Panc1 (cell line): ENCODE data around the gene MATCAP1. TPM values are rescaled to one million over a fixed set of nuclear protein-coding genes. Genes with fewer than 3 reads are reported as not detected.
A peak's percentile ranks its signal among the peaks of the same experiment; 100 is the strongest.

Source experiments
- ATAC-seq: fragments of 200-7000 bp; cut with Tn5 transposase; 2 replicates; pipeline ENCODE4 v1.9.1; 2020; ENCODE audit warnings: mild to moderate bottlenecking, moderate library complexity
- BruUV-seq: library from RNA; stranded (reverse); fragments of 400-500 nt; replicated peaks from 2 replicates; lab custom pipeline; 2021; lab: Mats Ljungman, UMichigan
- CTCF ChIA-PET: fragments of 300-600 bp; sonication (Branson Sonifier 250); formaldehyde crosslinking; loops from one replicate; lab custom pipeline; 2022; ENCODE audit warnings: antibody characterized with exemption; lab: Charles Lee
- POLR2A ChIA-PET: fragments of 300-600 bp; sonication (Branson Sonifier 250); formaldehyde crosslinking; loops from one replicate; lab custom pipeline; 2022; ENCODE audit warnings: antibody characterized with exemption; lab: Charles Lee
- DNase-seq: peaks from one replicate; pipeline ENCODE4 v3.0.0-alpha.2; 2010; ENCODE audit warnings: low read depth, low spot score
- H3K27ac ChIP-seq: 2 replicates; pipeline ENCODE4 v1.5.1; 2011; ENCODE audit warnings: mild to moderate bottlenecking, low read length, inconsistent platforms
- H3K27me3 ChIP-seq: fragments of 200-500 bp; sonication (Bioruptor generic); 2 replicates; pipeline ENCODE4 v1.6.0; 2014; ENCODE audit warnings: low read length, inconsistent platforms; ENCODE audit not compliant: control insufficient read depth, insufficient read depth
- H3K36me3 ChIP-seq: fragments of 200-500 bp; sonication (Bioruptor generic); 2 replicates; pipeline ENCODE4 v1.5.1; 2014; ENCODE audit warnings: inconsistent platforms, mild to moderate bottlenecking, low read length, moderate library complexity; ENCODE audit not compliant: control insufficient read depth, insufficient read depth
- H3K4me1 ChIP-seq: 2 replicates; pipeline ENCODE4 v1.5.1; 2011; ENCODE audit warnings: inconsistent platforms, mild to moderate bottlenecking, low read length, moderate library complexity; ENCODE audit not compliant: control insufficient read depth, insufficient read depth
- H3K4me3 ChIP-seq, 2 experiments: 2 replicates each; pipeline ENCODE4 v1.5.1; 2011 to 2012; ENCODE audit warnings: low read depth in 2 of 2, low read length in 2 of 2, mild to moderate bottlenecking in 2 of 2, inconsistent platforms in 1 of 2, moderate library complexity in 1 of 2
- H3K9me3 ChIP-seq: fragments of 200-500 bp; sonication (Bioruptor generic); 2 replicates; pipeline ENCODE4 v1.5.1; 2014; ENCODE audit warnings: low read depth, mild to moderate bottlenecking, inconsistent platforms, low read length, moderate library complexity; ENCODE audit not compliant: control insufficient read depth, insufficient read depth
- CTCF ChIP-seq: fragments of 450-650 bp; IDR thresholded peaks from 2 replicates; pipeline ENCODE4 v1.5.1; 2017; ENCODE audit warnings: mild to moderate bottlenecking
- POLR2AphosphoS5 ChIP-seq: IDR thresholded peaks from 2 replicates; pipeline ENCODE4 v1.6.1; 2012; ENCODE audit warnings: mild to moderate bottlenecking, low read depth, low read length, moderate library complexity
- REST ChIP-seq, 2 experiments: IDR thresholded peaks; 2 replicates each; pipeline ENCODE4 v1.6.1; 2011 to 2012; ENCODE audit warnings: low read depth in 2 of 2, control low read depth in 1 of 2, low read length in 1 of 2, mild to moderate bottlenecking in 1 of 2, moderate library complexity in 1 of 2; ENCODE audit not compliant: insufficient read depth in 1 of 2
- SIN3A ChIP-seq: IDR thresholded peaks from 2 replicates; pipeline ENCODE4 v1.6.1; 2012; ENCODE audit warnings: low read depth, mild to moderate bottlenecking, low read length, moderate library complexity, borderline replicate concordance; ENCODE audit not compliant: insufficient read depth
- TCF7L2 ChIP-seq: IDR thresholded peaks from 2 replicates; pipeline ENCODE4 v1.6.1; 2011; ENCODE audit warnings: mild to moderate bottlenecking, low read depth, low read length, inconsistent platforms
- in situ Hi-C: cut with HindIII; loops from 2 replicates; pipeline ENCODE4 v1.10.0; 2016; ENCODE audit warnings: low sequenced_read_pairs, low pct_unique_long_range_greater_than_20kb
- intact Hi-C: fragments of 100-400 bp; cut with micrococcal nuclease; formaldehyde crosslinking; loops from one replicate; pipeline ENCODE4 v1.10.0; 2022; ENCODE audit not compliant: unreplicated experiment
- total RNA-seq: library from RNA; stranded (reverse); gene quantifications from one replicate; pipeline ENCODE4 v1.2.1, GENCODE V29; 2021; ENCODE audit not compliant: unreplicated experiment

MATCAP1 gene
- total RNA-seq, 1 experiment from 2014 or later: 13.9 TPM

- peak overlapping the region; percentile 92 for H3K27ac ChIP-seq
- ATAC-seq: peak; percentile 29
- no peaks in the 10 kb centered on the region for H3K9me3 ChIP-seq
- DNase-seq: no peak
- no peaks in the 10 kb centered on the region for H3K27me3 ChIP-seq
- TF ChIP-seq POLR2AphosphoS5: no peak
- no peak for TF ChIP-seq CTCF
- no peak for TF ChIP-seq REST (IDR thresholded peaks at IDR 0.05; ENCODE audit: insufficient read depth in 1 of 2, low read depth in 2 of 2, low read length in 1 of 2)
- no peak for TF ChIP-seq SIN3A
- no peak for TF ChIP-seq TCF7L2
- H3K4me3 ChIP-seq: peak overlapping the region; percentile 38 to 57
- in situ Hi-C loops: no loop called here
- no TSS peak for BruUV-seq
- no peaks in the 10 kb centered on the region; the same call in 1 of the 2 replicates for H3K36me3 ChIP-seq
- POLR2A ChIA-PET: interaction anchor here (0.7 kb wide), 1 partner anchor 11 kb away, joined by 3 read pairs; no protein-coding TSS in a partner anchor
- CTCF ChIA-PET: interaction anchor here (0.5 to 1.1 kb wide), 3 partner anchors 11 to 293 kb away, joined by 3 to 4 read pairs (median 3); partner anchors contain the start of genes FBXL8 and TRADD
- H3K4me1 ChIP-seq: peaks cover 18% of the 10 kb centered on the region
- intact Hi-C loops: no loop called here
These were observed 12.7 kb downstream of the MATCAP1 start for GRCh38 chr16:67170949-67171649.

- H3K4me1 ChIP-seq: peaks cover 18% of the 10 kb centered on the region
- ChIA-PET CTCF (interaction anchor here (0.5 to 1.1 kb wide), 4 partner anchors 10 to 293 kb away, joined by 3 to 4 read pairs (median 3); partner anchors contain the start of genes FBXL8 and TRADD), POLR2A (interaction anchor here (0.7 kb wide), 1 partner anchor 10 kb away, joined by 3 read pairs; no protein-coding TSS in a partner anchor)
- H3K27me3 ChIP-seq: no peaks in the 10 kb centered on the region
- no TSS peak for BruUV-seq
- no peak for DNase-seq
- intact Hi-C loops: no loop called here
- ATAC-seq: peak; percentile 78
- no peaks in the 10 kb centered on the region; the same call in 1 of the 2 replicates for H3K36me3 ChIP-seq
- peak within 1 kb of the TSS; percentile 92 for H3K27ac ChIP-seq
- TF ChIP-seq SIN3A (no peak), CTCF (no peak), TCF7L2 (no peak), REST (IDR thresholded peaks at IDR 0.05; ENCODE audit: insufficient read depth in 1 of 2, low read depth in 2 of 2, low read length in 1 of 2) (no peak), POLR2AphosphoS5 (no peak; the same call in 1 of the 2 replicates)
- no peaks in the 10 kb centered on the region for H3K9me3 ChIP-seq
- in situ Hi-C loops: no loop called here
- H3K4me3 ChIP-seq: peak within 1 kb of the TSS; percentile 38 to 57
These were observed 13.4 kb downstream of the MATCAP1 start, which contains the start of gene NOL3 for GRCh38 chr16:67170168-67170948. Gene NOL3, plus strand, starts transcription at chr16:67170538.
